Stomach (tissue), 4 donors: ENCODE results near the gene ALDOA.

ENCODE experiments used
- EP300 ChIP-seq: sonication (generic); formaldehyde crosslinking; IDR thresholded peaks from one replicate; pipeline ENCODE4 v1.6.1; 2017; ENCODE audit warnings: antibody characterized with exemption
- POLR2A ChIP-seq, 4 donors: fragments of 450-650 bp; IDR thresholded peaks; one replicate each; pipeline ENCODE4 v1.6.1; 2016; ENCODE audit warnings: antibody characterized with exemption in 4 of 4, control low read depth in 2 of 4, mild to moderate bottlenecking in 1 of 4, moderate library complexity in 1 of 4
- POLR2AphosphoS5 ChIP-seq, 3 donors: sonication (generic); formaldehyde crosslinking; IDR thresholded peaks; one replicate each; pipeline ENCODE4 v1.6.1; 2016; ENCODE audit warnings: antibody characterized with exemption in 3 of 3
- TF ChIP-seq, protein P1 (sequence below), 7 experiments: fragments of 450-650 bp in 4 of 7; fragments of 200-600 bp in 3 of 7; sonication (generic) in 3 of 7; IDR thresholded peaks; one replicate each; pipeline ENCODE4 v1.5.1; 2016 to 2019; ENCODE audit warnings: antibody characterized with exemption in 7 of 7, control low read depth in 2 of 7, mild to moderate bottlenecking in 1 of 7

DNA sequence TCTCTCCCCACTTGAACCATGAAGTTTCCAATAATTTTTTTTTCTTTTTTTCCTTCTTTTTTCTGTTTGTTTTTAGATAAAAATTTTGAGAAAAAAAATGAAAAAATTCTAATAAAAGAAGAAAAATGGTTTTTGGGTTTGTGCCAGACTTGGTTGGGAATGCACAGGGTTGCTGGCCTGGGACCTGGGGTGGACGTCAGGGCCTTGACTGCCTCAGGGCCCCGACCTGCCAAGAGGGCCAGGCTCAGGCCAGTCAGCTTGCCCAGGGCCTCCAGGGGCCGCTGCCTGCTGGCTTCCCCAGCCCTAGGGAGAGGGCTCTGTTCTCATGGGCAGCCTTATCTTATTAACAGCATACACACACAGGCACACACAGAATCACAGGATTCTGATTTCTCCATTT lies 19.7 kb downstream of the ALDOA start:
- no peak for TF ChIP-seq EP300
- no peak for TF ChIP-seq POLR2AphosphoS5 (IDR thresholded peaks at IDR 0.05)
- TF ChIP-seq, protein P1, sequence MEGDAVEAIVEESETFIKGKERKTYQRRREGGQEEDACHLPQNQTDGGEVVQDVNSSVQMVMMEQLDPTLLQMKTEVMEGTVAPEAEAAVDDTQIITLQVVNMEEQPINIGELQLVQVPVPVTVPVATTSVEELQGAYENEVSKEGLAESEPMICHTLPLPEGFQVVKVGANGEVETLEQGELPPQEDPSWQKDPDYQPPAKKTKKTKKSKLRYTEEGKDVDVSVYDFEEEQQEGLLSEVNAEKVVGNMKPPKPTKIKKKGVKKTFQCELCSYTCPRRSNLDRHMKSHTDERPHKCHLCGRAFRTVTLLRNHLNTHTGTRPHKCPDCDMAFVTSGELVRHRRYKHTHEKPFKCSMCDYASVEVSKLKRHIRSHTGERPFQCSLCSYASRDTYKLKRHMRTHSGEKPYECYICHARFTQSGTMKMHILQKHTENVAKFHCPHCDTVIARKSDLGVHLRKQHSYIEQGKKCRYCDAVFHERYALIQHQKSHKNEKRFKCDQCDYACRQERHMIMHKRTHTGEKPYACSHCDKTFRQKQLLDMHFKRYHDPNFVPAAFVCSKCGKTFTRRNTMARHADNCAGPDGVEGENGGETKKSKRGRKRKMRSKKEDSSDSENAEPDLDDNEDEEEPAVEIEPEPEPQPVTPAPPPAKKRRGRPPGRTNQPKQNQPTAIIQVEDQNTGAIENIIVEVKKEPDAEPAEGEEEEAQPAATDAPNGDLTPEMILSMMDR (IDR thresholded peaks at IDR 0.05): no peak
- TF ChIP-seq POLR2A (IDR thresholded peaks at IDR 0.05): no peak
